HCT116 (cell line): ENCODE measurements around the gene PAX8. TPM values are rescaled to one million over a fixed set of nuclear protein-coding genes. Genes with fewer than 3 reads are reported as not detected.

Experiments
- ATAC-seq: fragments of 200-7000 bp; cut with Tn5 transposase; 2 replicates; pipeline ENCODE4 v1.9.1; 2020; ENCODE audit warnings: mild to moderate bottlenecking, moderate library complexity
- BruUV-seq: library from RNA; stranded (reverse); fragments of 400-500 nt; replicated peaks from 2 replicates; lab custom pipeline; 2021; lab: Mats Ljungman, UMichigan
- CTCF ChIA-PET: fragments of 300-600 bp; sonication (Branson Sonifier 250); formaldehyde crosslinking; loops from one replicate; lab custom pipeline; 2021; ENCODE audit warnings: antibody characterized with exemption; lab: Charles Lee
- POLR2A ChIA-PET: fragments of 300-600, 350-600 bp; sonication (Branson Sonifier 250); formaldehyde crosslinking; loops from one replicate; lab custom pipeline; 2021; ENCODE audit warnings: antibody characterized with exemption; lab: Charles Lee
- RAD21 ChIA-PET, 2 experiments: fragments of 300-600 bp; sonication (Branson Sonifier 250); formaldehyde crosslinking; loops; one replicate each; lab custom pipeline; 2023; ENCODE audit warnings: low total read pairs in 2 of 2; ENCODE audit not compliant: uncharacterized antibody in 2 of 2, unreplicated experiment in 2 of 2, low non-redundant PET in 1 of 2; lab: Charles Lee
- DNase-seq: peaks from one replicate; pipeline ENCODE4 v3.0.0-alpha.2; 2010; ENCODE audit warnings: low read depth, low spot score
- H2AFZ ChIP-seq: fragments of 200-600 bp; shearing (Covaris generic), sonication (generic); 2 replicates; pipeline ENCODE4 v1.6.1; 2017; ENCODE audit warnings: low read depth, mixed run types, mixed read lengths, antibody characterized with exemption, low read length; ENCODE audit not compliant: poor library complexity, severe bottlenecking
- H3K27ac ChIP-seq: 2 replicates; pipeline ENCODE4 v1.5.1; 2012; ENCODE audit warnings: low read depth, low read length
- H3K27me3 ChIP-seq: fragments of 200-600 bp; sonication (generic); 2 replicates; pipeline ENCODE4 v1.6.1; 2016; ENCODE audit warnings: mixed run types, low read length, mixed read lengths; ENCODE audit not compliant: insufficient read depth
- H3K36me3 ChIP-seq, 2 experiments: fragments of 200-500 bp in 1 of 2; fragments of 200-600 bp in 1 of 2; sonication (Bioruptor generic) in 1 of 2; sonication (generic) in 1 of 2; 2 replicates each; pipeline versions ENCODE4 v1.5.1 to v1.6.1; 2014 to 2016; ENCODE audit warnings: low read length in 2 of 2, inconsistent platforms in 1 of 2, mixed read lengths in 1 of 2, mixed run types in 1 of 2; ENCODE audit not compliant: insufficient read depth in 2 of 2, control insufficient read depth in 1 of 2
- H3K4me1 ChIP-seq, 2 experiments: fragments of 200-600 bp in 1 of 2; sonication (generic) in 1 of 2; 2 replicates each; pipeline versions ENCODE4 v1.5.1 to v1.6.1; 2012 to 2017; ENCODE audit warnings: low read length in 2 of 2, inconsistent platforms in 1 of 2, mild to moderate bottlenecking in 1 of 2, mixed read lengths in 1 of 2, mixed run types in 1 of 2, moderate library complexity in 1 of 2; ENCODE audit not compliant: insufficient read depth in 2 of 2, control insufficient read depth in 1 of 2
- H3K4me2 ChIP-seq: fragments of 200-600 bp; sonication (generic); 2 replicates; pipeline ENCODE4 v1.6.1; 2017; ENCODE audit warnings: mixed run types, low read length, mixed read lengths
- H3K4me3 ChIP-seq, 2 experiments: fragments of 200-600 bp in 1 of 2; sonication (generic) in 1 of 2; replicated peaks in 1 of 2; 2 replicates each; pipeline ENCODE4 v1.5.1; 2011 to 2016; ENCODE audit warnings: low read length in 2 of 2, control low read depth in 1 of 2, low read depth in 1 of 2, mild to moderate bottlenecking in 1 of 2, mixed read lengths in 1 of 2, mixed run types in 1 of 2
- H3K79me2 ChIP-seq: fragments of 200-600 bp; sonication (generic); 2 replicates; pipeline ENCODE4 v1.6.1; 2017; ENCODE audit warnings: mild to moderate bottlenecking, mixed run types, low read length, moderate library complexity, mixed read lengths; ENCODE audit not compliant: insufficient read depth
- H3K9ac ChIP-seq: fragments of 200-600 bp; sonication (generic); 2 replicates; pipeline ENCODE4 v1.6.1; 2016; ENCODE audit warnings: low read length, mixed read lengths
- H3K9me2 ChIP-seq: fragments of 200-600 bp; sonication (generic), shearing (Covaris generic); 2 replicates; pipeline ENCODE4 v1.6.1; 2017; ENCODE audit warnings: mixed run types, mild to moderate bottlenecking, moderate library complexity; ENCODE audit not compliant: insufficient read depth
- H3K9me3 ChIP-seq, 2 experiments: fragments of 200-500 bp in 1 of 2; fragments of 200-600 bp in 1 of 2; sonication (Bioruptor generic) in 1 of 2; sonication (generic) in 1 of 2; 2 replicates each; pipeline ENCODE4 v1.6.1; 2014 to 2017; ENCODE audit warnings: low read length in 2 of 2, mixed read lengths in 2 of 2, inconsistent platforms in 1 of 2, low read depth in 1 of 2, mild to moderate bottlenecking in 1 of 2, mixed run types in 1 of 2, moderate library complexity in 1 of 2; ENCODE audit not compliant: control insufficient read depth in 1 of 2, insufficient read depth in 1 of 2
- H4K20me1 ChIP-seq: fragments of 200-600 bp; sonication (generic), shearing (Covaris generic); 2 replicates; pipeline ENCODE4 v1.6.1; 2017; ENCODE audit warnings: mixed run types, mild to moderate bottlenecking, moderate library complexity; ENCODE audit not compliant: insufficient read depth
- ATF3 ChIP-seq: IDR thresholded peaks from 2 replicates; pipeline ENCODE4 v1.6.1; 2012
- CBX3 ChIP-seq: IDR thresholded peaks from 2 replicates; pipeline ENCODE4 v1.6.1; 2012; ENCODE audit warnings: low read depth
- CEBPB ChIP-seq: IDR thresholded peaks from 2 replicates; pipeline ENCODE4 v1.6.1; 2012; ENCODE audit warnings: low read depth
- CTCF ChIP-seq, 3 experiments: fragments of 200-600 bp in 1 of 3; sonication (generic) in 1 of 3; IDR thresholded peaks in 2 of 3; conservative IDR thresholded peaks in 1 of 3; 2 replicates each; pipeline ENCODE4 v1.5.1; 2012 to 2017; ENCODE audit warnings: low read depth in 2 of 3, low read length in 2 of 3, antibody characterized with exemption in 1 of 3, borderline replicate concordance in 1 of 3, control low read depth in 1 of 3, mild to moderate bottlenecking in 1 of 3, mixed read lengths in 1 of 3, mixed run types in 1 of 3, moderate library complexity in 1 of 3; ENCODE audit not compliant: insufficient read depth in 1 of 3
- EGR1 ChIP-seq: IDR thresholded peaks from 2 replicates; pipeline ENCODE4 v1.6.1; 2012; ENCODE audit warnings: low read depth
- ELF1 ChIP-seq: IDR thresholded peaks from 2 replicates; pipeline ENCODE4 v1.6.1; 2012; ENCODE audit warnings: low read depth, borderline replicate concordance
- EZH2 ChIP-seq: fragments of 200-600 bp; sonication (generic); IDR thresholded peaks from 2 replicates; pipeline ENCODE4 v1.6.1; 2017; ENCODE audit warnings: antibody characterized with exemption, mixed run types
- EZH2phosphoT487 ChIP-seq: fragments of 200-600 bp; IDR thresholded peaks from 2 replicates; pipeline ENCODE4 v1.6.1; 2018; ENCODE audit warnings: antibody characterized with exemption, borderline replicate concordance
- POLR2A ChIP-seq: IDR thresholded peaks from 2 replicates; pipeline ENCODE4 v1.7.0; 2011; ENCODE audit warnings: borderline replicate concordance; ENCODE audit not compliant: insufficient read depth, insufficient read length; ENCODE audit errors: extremely low read depth
- POLR2AphosphoS5 ChIP-seq: IDR thresholded peaks from 2 replicates; pipeline ENCODE4 v1.6.1; 2011; ENCODE audit warnings: mild to moderate bottlenecking, low read depth, low read length, moderate library complexity
- REST ChIP-seq: IDR thresholded peaks from 2 replicates; pipeline ENCODE4 v1.6.1; 2012; ENCODE audit warnings: low read depth
- SIN3A ChIP-seq: IDR thresholded peaks from 2 replicates; pipeline ENCODE4 v1.6.1; 2012; ENCODE audit warnings: low read depth
- SP1 ChIP-seq: IDR thresholded peaks from 2 replicates; pipeline ENCODE4 v1.6.1; 2012; ENCODE audit warnings: low read depth
- SRF ChIP-seq: IDR thresholded peaks from 2 replicates; pipeline ENCODE4 v1.6.1; 2012; ENCODE audit warnings: low read depth
- TCF7L2 ChIP-seq: IDR thresholded peaks from 2 replicates; pipeline ENCODE4 v1.7.0; 2011; ENCODE audit warnings: borderline replicate concordance, inconsistent platforms; ENCODE audit not compliant: insufficient read depth, insufficient read length; ENCODE audit errors: extremely low read depth
- YY1 ChIP-seq: IDR thresholded peaks from 2 replicates; pipeline ENCODE4 v1.6.1; 2011; ENCODE audit warnings: low read length, low read depth, moderate library complexity, mild to moderate bottlenecking; ENCODE audit not compliant: insufficient replicate concordance; ENCODE audit errors: extremely low read depth
- ZNF274 ChIP-seq: fragments of 200-500 bp; sonication (Bioruptor generic); IDR thresholded peaks from 2 replicates; pipeline ENCODE4 v1.6.1; 2014; ENCODE audit warnings: mild to moderate bottlenecking, low read depth, low read length, inconsistent platforms
- intact Hi-C: fragments of 100-400 bp; cut with micrococcal nuclease; formaldehyde crosslinking; loops from 2 replicates; pipeline ENCODE4 v1.10.0; 2022
- total RNA-seq: library from RNA; stranded (reverse); gene quantifications from one replicate; pipeline ENCODE4 v1.2.1, GENCODE V29; 2021; ENCODE audit not compliant: unreplicated experiment
- TF ChIP-seq, protein P1 (sequence below): IDR thresholded peaks from 2 replicates; pipeline ENCODE4 v1.6.1; 2011; ENCODE audit warnings: mild to moderate bottlenecking, low read length, moderate library complexity; ENCODE audit not compliant: insufficient replicate concordance; ENCODE audit errors: extremely low read depth

The PAX8 gene
- total RNA-seq, 1 experiment from 2014 or later = 4.4 TPM

DNA sequence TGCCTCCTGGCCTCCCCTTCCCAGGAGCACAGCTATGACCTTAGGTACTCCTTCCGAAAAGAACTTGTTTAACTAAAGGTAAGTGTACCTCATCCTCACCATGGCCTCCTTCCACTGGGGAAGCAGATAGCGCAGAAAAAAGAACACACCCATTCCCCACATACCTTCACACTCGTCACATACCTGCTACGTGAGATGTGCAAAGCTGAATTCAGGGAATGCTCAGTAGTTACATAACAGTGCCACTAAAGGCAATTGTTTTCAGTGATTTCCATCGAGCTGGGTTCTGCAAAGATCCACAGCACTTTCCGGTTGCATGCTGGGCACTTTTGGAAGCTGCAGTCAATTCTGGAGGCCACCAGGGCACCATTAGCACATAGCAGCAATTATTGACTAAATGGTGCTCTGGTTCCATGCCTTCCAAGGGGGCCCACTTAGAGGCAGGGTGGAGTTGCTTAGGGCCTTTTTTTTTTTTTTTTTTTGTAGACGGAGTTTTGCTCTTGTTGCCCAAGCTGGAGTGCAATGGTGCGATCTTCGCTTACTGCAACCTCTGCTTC is 41.0 kb downstream of the PAX8 start:
- ChIA-PET POLR2A (no interaction called here), RAD21 (interaction anchor here in 1 of 2 experiments (0.6 kb wide), 1 partner anchor 8 kb away, joined by 3 read pairs; no protein-coding TSS in a partner anchor), CTCF (interaction anchor here (1.4 to 3.8 kb wide), 2 partner anchors 11 to 34 kb away, joined by 3 to 27 read pairs; no protein-coding TSS in a partner anchor)
- Histone ChIP-seq H3K9me3 (no peaks in the 10 kb centered on the region), H2AFZ (no peak overlapping the region), H3K79me2 (peaks cover 66% of the 10 kb centered on the region), H3K27ac (peak overlapping the region; percentile 95), H3K27me3 (no peaks in the 10 kb centered on the region), H3K9me2 (no peaks in the 10 kb centered on the region), H3K4me1 (peaks cover 66 to 80% of the 10 kb centered on the region in 2 experiments), H3K4me2 (peak overlapping the region; percentile 92), H3K36me3 (peaks cover 11 to 27% of the 10 kb centered on the region in 2 experiments; a peak in 3 of 4 replicates), H3K9ac (peak overlapping the region; percentile 96)
- intact Hi-C loops = no loop called here
- DNase-seq = no peak
- TF ChIP-seq YY1 = no peak
- TF ChIP-seq SRF = no peak
- no peak for TF ChIP-seq CBX3
- no peak for TF ChIP-seq ATF3
- no peak for TF ChIP-seq TCF7L2
- no peak for TF ChIP-seq CTCF (IDR thresholded peaks at IDR 0.05 in 2 of 3, conservative IDR thresholded peaks at IDR 0.05 in 1 of 3; ENCODE audit: borderline replicate concordance in 1 of 3, insufficient read depth in 1 of 3, low read depth in 2 of 3, low read length in 2 of 3)
- no peak for TF ChIP-seq POLR2AphosphoS5
- TF ChIP-seq EGR1 = no peak
- TF ChIP-seq CEBPB = no peak
- no peak for TF ChIP-seq REST
- no peak for TF ChIP-seq EZH2
- no peak for TF ChIP-seq ZNF274
- no peak for TF ChIP-seq POLR2A
- no peak for TF ChIP-seq SP1
- no peak for TF ChIP-seq EZH2phosphoT487
- no peak for TF ChIP-seq ELF1
- TF ChIP-seq SIN3A = no peak
- TF ChIP-seq, protein P1, sequence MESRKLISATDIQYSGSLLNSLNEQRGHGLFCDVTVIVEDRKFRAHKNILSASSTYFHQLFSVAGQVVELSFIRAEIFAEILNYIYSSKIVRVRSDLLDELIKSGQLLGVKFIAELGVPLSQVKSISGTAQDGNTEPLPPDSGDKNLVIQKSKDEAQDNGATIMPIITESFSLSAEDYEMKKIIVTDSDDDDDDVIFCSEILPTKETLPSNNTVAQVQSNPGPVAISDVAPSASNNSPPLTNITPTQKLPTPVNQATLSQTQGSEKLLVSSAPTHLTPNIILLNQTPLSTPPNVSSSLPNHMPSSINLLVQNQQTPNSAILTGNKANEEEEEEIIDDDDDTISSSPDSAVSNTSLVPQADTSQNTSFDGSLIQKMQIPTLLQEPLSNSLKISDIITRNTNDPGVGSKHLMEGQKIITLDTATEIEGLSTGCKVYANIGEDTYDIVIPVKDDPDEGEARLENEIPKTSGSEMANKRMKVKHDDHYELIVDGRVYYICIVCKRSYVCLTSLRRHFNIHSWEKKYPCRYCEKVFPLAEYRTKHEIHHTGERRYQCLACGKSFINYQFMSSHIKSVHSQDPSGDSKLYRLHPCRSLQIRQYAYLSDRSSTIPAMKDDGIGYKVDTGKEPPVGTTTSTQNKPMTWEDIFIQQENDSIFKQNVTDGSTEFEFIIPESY = no peak
- TF ChIP-seq, all 23 proteins: peak for 0
- Histone ChIP-seq H4K20me1 (no peaks in the 10 kb centered on the region), H3K4me3 (peak overlapping the region in 1 of 2 experiments; percentile 93; a peak in 2 of 4 replicates)
- BruUV-seq = TSS peak; percentile 27
- no peak for ATAC-seq
